Myocyte (in vitro differentiated cells): ENCODE results near the gene CHST12. TPM values are rescaled to one million over a fixed set of nuclear protein-coding genes. Genes with fewer than 3 reads are reported as not detected.

Experiments used
- DNase-seq: peaks from one replicate; pipeline ENCODE4 v3.0.0-alpha.2; 2012; ENCODE audit warnings: low read depth
- polyA plus RNA-seq: library from polyadenylated mRNA; unstranded; fragments of >200 nt; gene quantifications from one replicate; pipeline ENCODE4 v1.2.1, GENCODE V29; 2012; ENCODE audit warnings: missing spikeins
- total RNA-seq: library from RNA; depleted of rRNA; stranded (reverse); fragments of >200 nt; gene quantifications from 2 replicates; pipeline ENCODE4 v1.2.3, GENCODE V29; 2014

CHST12 gene
- total RNA-seq = 6.8 and 8.6 TPM in 2 replicates
- 20.6 TPM for polyA plus RNA-seq

DNA sequence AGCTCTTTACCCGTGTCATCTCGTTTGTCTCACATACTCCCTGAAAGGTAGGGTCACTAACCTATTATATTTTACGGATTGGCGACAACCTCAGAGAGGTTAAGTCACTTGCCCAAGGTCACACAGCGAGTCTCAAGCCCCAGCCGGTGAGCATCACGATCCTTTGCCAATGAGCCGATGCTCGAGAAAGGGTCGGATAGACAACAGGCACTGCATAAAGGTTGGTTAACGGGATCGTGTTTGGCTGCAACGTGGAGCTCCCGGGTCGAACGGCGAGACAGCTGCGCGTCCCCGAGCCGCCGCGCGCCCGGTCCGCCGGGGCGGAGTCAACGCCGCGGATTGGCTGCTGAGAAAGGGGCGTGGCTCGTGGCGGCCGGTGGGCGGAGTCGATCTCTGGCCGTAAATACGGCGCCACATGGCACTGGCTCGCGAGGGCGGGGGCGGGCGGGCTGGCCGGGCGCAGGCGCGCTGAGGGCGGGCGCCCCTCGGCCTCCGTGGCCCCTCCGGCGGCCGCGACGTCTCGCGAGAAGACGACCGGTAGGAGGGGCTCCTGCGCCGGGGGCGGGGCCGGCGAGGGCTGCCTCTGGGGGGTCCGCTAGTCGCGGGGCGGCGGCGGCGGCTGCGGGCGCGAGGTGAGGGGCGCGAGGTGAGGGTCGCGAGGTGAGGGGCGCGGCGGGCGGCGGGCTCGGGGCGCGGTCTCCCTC is at the start of gene CHST12:
Gene CHST12, plus strand, starts transcription at position 598 of the 704 bp plus-strand sequence. CDS start 29,029 bp downstream, outside the sequence.
- DNase-seq = peak; percentile 96

DNA sequence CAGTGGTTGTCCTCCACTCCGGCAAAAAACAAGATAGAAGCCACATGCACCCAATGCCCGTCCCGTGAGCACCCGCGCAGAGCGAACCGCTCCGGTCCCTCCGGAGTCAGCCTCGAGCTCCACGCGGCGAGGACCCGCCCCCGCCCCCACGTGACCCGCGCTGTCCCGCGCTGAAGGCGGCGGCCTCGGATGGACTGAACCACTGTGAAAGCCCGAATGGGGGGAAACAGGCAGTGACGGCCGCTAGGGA is 49.5 kb upstream of the CHST12 start:
- DNase-seq = peak; percentile 94

DNA sequence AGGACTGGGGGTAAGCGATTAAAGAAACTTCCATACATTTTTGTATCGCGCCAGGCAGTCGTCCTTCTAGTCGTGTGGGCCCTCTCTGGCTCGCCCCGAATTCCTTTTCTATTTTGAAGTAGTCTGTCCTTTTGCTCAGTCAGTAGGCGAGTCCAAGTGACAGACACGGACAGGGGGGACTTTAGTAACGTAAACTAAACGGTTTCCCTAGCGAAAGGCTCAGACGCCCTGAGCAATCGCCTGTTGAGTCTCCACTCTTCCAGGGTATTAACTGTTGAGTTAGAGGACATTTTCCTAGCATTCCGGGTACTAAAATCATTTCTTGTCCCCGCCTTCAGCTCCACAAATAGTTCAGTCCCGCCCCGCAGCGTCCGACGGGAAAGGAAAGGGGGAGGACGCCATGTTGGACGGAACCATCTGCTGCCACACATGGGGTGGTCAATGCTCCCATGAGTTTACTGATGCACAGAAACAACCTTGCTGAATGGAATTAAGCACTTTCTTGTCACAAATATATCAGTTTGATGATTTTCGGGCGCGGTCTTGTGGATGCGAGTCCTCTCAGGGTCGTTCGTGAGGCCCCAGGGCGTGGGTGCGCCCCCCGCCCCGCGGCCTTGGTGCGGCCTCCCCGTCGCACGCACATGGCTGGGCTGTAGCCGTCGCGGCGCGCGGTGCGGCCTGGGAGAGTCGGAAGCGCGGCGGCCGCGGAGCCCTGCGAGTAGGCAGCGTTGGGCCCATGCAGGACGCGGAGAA is 49.0 kb upstream of the CHST12 start, which contains the start of gene EIF3B:
Gene EIF3B, plus strand, starts transcription at position 642 of the 753 bp plus-strand sequence. Its CDS starts 95 bp downstream, at position 737.
- DNase-seq = peak; percentile 98

- DNase-seq = peak; percentile 20
Observed at GRCh38 chr7:2354939-2355704, 48.3 kb upstream of the CHST12 start.

GRCh38 chr7:2355705-2356008 is 47.8 kb upstream of the CHST12 start:
- no peak for DNase-seq

DNA sequence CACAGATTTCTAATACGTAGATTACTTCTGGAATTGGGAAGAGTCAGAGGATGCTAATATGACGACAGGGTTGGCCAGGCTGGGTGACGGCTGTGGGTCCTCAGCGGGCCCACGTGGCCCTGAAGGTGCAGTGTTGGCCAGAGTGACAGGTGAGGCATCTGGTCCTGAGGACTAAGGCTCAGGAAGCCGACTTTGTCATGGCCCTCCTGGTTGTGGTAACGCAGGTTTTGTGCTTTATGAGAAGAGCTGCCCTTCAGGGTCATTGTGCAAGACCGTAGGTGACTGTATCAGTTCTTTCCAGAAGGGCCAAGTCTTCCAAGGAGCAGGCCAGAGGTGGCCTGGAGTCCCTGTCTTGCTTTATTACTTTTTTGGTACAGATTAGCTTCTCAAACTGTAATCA is 46.2 kb upstream of the CHST12 start:
- no peak for DNase-seq

DNA sequence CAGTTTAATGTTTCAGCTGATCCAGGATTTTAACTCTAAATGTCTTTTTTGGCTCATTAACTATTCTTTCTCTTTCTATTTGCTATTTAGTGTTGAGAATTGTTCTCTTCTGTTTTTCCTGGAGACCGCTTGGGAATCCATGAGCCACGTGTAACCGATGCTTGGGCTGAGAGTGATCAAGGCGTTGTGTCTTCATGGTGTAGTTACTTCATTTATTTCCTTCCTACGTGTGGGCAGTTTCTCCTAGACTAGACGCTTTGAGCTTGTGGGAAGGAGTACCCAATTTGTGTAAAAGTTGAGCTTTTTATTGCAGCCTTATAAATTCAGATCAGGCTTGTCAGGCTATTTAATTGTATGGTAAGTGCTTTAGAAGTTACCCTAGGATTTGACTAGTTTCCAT is 45.8 kb upstream of the CHST12 start:
- DNase-seq = no peak

DNA sequence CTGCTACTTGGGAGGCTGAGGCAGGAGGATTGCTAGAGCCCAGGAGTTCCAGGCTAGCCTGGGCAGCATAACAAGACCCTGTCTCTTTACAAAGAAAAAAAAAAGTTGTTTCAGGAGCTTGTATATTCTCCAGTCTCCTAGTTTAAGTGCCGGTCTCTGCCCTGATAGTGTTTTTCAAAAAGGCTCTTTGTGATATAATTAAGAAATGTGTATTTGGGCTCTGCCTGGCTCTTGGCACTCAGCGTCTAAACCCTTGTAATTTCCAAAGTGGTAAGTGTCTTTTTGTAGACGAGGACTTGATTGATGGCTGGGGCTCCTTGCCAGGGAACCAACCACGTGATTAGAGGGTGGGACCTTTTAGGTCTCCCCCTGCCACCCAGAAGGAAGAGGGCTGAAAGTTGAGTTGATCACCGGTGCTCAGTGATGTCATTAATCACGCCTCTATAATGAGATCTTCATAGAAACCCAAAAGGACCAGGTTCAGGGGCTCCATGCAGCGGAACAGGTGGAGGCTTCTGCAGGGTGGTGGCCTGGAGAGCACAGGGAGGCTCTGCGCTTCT is 44.4 kb upstream of the CHST12 start:
- no peak for DNase-seq

DNA sequence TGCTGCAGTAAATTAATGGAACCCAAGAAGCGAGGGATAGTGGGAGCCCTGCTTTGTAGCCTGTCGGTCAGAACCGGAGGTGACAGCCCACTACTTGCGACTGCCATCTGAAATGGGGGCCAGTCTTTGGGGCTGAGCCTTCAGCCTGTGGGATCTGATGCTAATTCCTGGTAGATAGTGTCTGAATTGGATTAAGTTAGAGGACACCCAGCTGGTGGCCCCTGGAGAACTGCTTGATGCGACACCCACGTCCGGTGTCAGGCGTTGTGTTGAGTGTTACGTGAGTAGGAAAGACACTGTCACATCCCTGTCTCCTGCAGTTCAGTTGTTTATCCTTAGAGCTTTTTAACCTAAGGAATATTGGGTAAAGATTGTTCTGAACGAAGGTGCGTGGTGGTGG is 43.8 kb upstream of the CHST12 start:
- no peak for DNase-seq

- no peak for DNase-seq
Observed at GRCh38 chr7:2360796-2361195, 42.6 kb upstream of the CHST12 start.

DNA sequence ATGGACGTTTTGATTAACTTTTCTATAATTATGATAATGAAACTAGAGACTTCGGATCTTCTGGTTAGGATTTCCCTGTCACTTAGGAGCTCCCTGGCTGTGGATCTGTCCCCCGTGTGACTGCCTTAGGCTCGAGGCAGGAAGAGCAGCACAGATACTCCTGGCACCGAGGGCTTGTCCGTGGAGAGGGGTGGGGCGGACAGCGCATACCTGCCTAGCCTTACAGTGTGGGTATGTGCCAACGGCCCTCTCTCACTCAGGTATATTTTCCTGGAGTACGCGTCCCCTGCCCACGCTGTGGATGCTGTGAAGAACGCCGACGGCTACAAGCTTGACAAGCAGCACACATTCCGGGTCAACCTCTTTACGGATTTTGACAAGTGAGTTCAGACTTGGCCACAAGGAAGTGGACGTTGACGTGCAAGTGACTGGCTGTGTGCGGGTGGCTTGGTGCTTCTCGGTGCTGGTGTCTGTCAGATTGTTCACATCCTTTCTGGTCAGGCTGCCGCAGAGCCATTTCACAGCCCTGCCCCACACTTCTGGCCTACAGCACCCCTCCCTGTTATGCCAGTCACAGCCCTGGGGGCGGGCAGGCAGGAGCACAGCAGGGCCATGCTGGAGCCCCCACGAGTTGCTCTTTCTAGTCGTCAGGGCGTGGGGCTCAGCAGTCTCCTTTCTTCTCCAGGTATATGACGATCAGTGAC is 40.9 kb upstream of the CHST12 start:
- no peak for DNase-seq

DNA sequence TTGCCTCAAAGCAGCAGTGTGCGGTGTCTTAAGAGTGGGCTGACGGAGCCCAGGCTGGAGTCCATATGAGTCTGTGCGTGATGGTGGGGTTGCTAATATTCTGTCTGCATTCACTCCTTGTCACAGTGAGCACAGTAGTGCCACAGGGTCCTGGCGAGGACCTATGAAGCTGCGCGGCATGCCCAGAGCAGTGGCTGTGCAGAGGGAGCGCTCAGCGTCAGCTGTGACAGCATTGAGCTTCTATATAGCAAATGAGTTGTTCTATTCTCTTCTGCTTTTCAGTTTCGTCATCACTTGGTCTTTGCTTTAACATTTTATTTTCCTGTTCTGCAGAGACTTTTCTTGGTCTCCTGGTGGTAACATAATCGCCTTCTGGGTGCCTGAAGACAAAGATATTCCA is 34.3 kb upstream of the CHST12 start:
- no peak for DNase-seq

GRCh38 chr7:2371329-2371728 is 32.1 kb upstream of the CHST12 start:
- DNase-seq = no peak

DNA sequence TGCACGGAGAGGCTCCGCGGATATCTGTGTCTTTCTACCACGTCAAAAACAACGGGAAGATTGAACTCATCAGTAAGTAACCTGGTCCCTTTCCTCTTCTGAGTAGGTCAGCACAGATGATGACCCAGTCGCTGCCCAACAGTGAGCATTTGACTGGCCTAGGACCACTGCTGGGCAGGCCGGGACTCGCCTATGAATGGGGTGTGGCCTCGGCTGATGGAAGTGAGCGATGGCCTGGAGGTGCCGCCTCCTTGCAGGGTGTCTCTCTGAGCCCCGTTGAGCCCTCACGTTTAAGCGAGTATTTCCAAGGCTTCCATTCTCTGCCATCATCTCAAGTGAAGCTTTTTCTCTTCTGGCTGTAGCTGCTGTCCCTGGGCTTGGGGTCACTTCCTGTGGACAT is 30.7 kb upstream of the CHST12 start:
- DNase-seq = no peak

DNA sequence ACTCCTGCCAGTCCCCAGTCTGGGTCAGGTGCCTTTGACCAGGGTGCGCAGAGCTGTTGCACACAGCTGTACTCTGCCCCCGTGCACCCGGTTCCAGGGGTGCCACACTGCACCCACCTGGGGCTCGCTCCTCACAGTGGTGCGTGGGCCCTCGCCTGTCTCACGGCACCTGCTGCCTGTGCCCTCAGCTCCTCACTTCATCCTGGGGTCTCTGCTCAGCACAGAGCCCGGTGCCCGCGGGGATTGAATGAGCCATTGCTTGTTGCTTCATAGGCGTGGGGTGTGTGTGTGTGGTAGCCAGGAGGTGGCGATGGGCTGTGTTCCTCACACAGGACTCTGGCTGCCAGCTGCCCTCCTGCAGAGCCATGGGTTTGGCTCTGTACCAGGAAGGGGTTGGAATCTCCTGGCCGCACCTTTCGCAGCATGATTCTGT is 30.3 kb upstream of the CHST12 start:
- peak; percentile 9 for DNase-seq

- DNase-seq = no peak
Observed at GRCh38 chr7:2373646-2374045, 29.8 kb upstream of the CHST12 start.

DNA sequence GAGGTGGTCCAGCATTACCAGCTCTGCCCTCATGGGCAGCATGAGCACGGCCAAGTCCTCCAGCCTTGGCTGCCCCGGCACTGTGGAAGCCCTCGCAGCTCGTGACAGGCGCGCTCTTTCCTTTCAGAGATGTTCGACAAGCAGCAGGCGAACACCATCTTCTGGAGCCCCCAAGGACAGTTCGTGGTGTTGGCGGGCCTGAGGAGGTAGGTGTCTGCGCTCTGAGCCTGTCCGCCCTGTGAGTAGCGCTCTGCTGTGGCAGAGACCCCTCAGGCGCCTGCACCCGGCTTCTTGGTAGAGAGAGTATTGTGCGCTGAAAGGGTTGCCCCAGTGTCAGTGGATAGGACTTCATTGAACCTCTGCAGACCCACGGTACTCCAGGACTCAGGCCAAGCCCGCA is 29.0 kb upstream of the CHST12 start:
- DNase-seq = no peak

- DNase-seq = no peak
Observed at GRCh38 chr7:2374830-2375728, 28.3 kb upstream of the CHST12 start.

DNA sequence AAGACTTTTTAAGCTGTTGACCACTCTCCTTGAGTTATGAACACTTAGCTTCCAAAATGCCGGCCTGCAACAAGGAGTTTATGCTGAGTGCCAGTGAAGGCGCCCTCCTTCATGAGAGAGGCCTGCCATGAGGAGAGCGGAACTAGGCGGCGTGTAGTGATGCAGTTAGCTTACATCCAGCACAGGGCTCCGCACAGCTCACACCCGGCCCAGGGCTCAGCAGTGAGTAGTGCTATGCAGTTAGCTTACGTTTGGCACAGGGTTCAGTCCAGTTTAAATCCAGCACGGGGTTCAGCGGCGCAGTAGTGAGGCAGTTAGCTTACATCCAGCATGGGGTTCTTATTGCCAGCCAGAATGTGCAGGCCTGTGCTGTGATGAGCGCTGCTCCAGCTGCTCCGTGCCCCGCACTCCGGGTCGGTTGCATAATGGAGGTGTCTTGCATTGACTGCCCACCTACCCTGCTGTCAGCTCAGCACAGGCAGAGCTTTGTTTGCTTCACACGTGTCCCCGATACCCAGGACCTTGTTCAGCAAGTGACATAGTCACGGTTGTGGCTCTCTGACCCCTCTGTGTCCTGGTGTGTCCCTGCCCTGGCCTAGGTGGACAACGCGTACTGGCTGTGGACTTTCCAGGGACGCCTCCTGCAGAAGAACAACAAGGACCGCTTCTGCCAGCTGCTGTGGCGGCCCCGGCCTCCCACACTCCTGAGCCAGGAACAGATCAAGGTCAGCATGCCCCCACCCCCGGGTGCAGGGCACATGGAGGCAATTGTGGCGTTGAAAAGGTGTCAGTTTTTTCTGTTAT is 26.9 kb upstream of the CHST12 start:
- no peak for DNase-seq
